Smooth muscle cell (in vitro differentiated cells): ENCODE results near the gene IST1. TPM values are rescaled to one million over a fixed set of nuclear protein-coding genes. Genes with fewer than 3 reads are reported as not detected.

Experiments used
- DNase-seq: peaks from one replicate; lab custom pipeline; 2025; ENCODE audit not compliant: unreplicated experiment; lab: John Stamatoyannopoulos, UW
- H2AFZ ChIP-seq: fragments of 200-600 bp; sonication (generic); 2 replicates; pipeline ENCODE4 v1.6.0; 2016; ENCODE audit warnings: antibody characterized with exemption, low read depth, mild to moderate bottlenecking
- H3F3A ChIP-seq: fragments of 200-600 bp; sonication (generic); 2 replicates; pipeline ENCODE4 v1.6.0; 2017; ENCODE audit warnings: antibody characterized with exemption, low read depth
- H3K27ac ChIP-seq: fragments of 200-600 bp; sonication (generic); 2 replicates; pipeline ENCODE4 v1.5.1; 2016; ENCODE audit warnings: low read depth, mild to moderate bottlenecking
- H3K27me3 ChIP-seq: fragments of 200-600 bp; sonication (generic); 2 replicates; pipeline ENCODE4 v1.6.1; 2016; ENCODE audit warnings: low read depth, mild to moderate bottlenecking
- H3K36me3 ChIP-seq: fragments of 200-600 bp; sonication (generic); 2 replicates; pipeline ENCODE4 v1.5.1; 2016; ENCODE audit warnings: low read depth
- H3K4me1 ChIP-seq: fragments of 200-600 bp; sonication (generic); 2 replicates; pipeline ENCODE4 v1.5.1; 2016; ENCODE audit warnings: low read depth
- H3K4me2 ChIP-seq: fragments of 200-600 bp; sonication (generic); 2 replicates; pipeline ENCODE4 v1.6.0; 2016; ENCODE audit warnings: mild to moderate bottlenecking
- H3K4me3 ChIP-seq: fragments of 200-600 bp; sonication (generic); 2 replicates; pipeline ENCODE4 v1.5.1; 2016; ENCODE audit warnings: mild to moderate bottlenecking
- H3K79me2 ChIP-seq: fragments of 200-600 bp; sonication (generic); 2 replicates; pipeline ENCODE4 v1.6.0; 2016; ENCODE audit warnings: low read depth, mild to moderate bottlenecking
- H3K9ac ChIP-seq: fragments of 200-600 bp; sonication (generic); 2 replicates; pipeline ENCODE4 v1.6.0; 2016; ENCODE audit warnings: low read depth
- H3K9me3 ChIP-seq: fragments of 200-600 bp; sonication (generic); replicated peaks from 2 replicates; pipeline ENCODE4 v1.5.1; 2016; ENCODE audit warnings: low read depth
- H4K20me1 ChIP-seq: fragments of 200-600 bp; sonication (generic); 2 replicates; pipeline ENCODE4 v1.6.0; 2016; ENCODE audit warnings: low read depth
- CTCF ChIP-seq: fragments of 200-600 bp; sonication (generic); IDR thresholded peaks from 2 replicates; pipeline ENCODE4 v1.5.1; 2017; ENCODE audit warnings: borderline replicate concordance, mild to moderate bottlenecking, antibody characterized with exemption; ENCODE audit not compliant: insufficient read depth, poor library complexity, severe bottlenecking
- whole genome bisulfite sequencing: methylation state at CpG from one replicate; pipeline ENCODE4 v1.1.7; 2016; ENCODE audit warnings: low lambda C conversion rate; 5-methylcytosine and 5-hydroxymethylcytosine counted together
- polyA plus RNA-seq: library from polyadenylated mRNA; unstranded; fragments of >200 nt; fragmentation: Nextera tagmentation; extraction: Ambion mirVana; gene quantifications from 2 replicates; pipeline ENCODE4 v1.2.1, GENCODE V29; 2016
- total RNA-seq: library from RNA; depleted of rRNA; stranded (reverse); fragments of >200 nt; gene quantifications from 2 replicates; pipeline ENCODE4 v1.2.3, GENCODE V29; 2014

IST1 gene
- total and polyA plus RNA-seq, 2 experiments from 2014 or later, result 125 to 220 TPM

- Histone ChIP-seq H3F3A (no peaks in the 10 kb centered on the region), H4K20me1 (peaks cover 43% of the 10 kb centered on the region), H3K4me2 (no peak overlapping the region), H3K27me3 (no peaks in the 10 kb centered on the region), H3K9me3 (no peaks in the 10 kb centered on the region), H3K27ac (no peak overlapping the region), H3K9ac (no peak overlapping the region), H3K36me3 (peaks cover 9% of the 10 kb centered on the region), H2AFZ (no peak overlapping the region), H3K79me2 (peaks cover 17% of the 10 kb centered on the region), H3K4me3 (no peak overlapping the region), H3K4me1 (no peaks in the 10 kb centered on the region)
- no peak for DNase-seq
- WGBS, result 100% methylated on average over 4 of the region's 4 CpGs
- TF ChIP-seq CTCF, result no peak
Measured at GRCh38 chr16:71852561-71852960, 42.8 kb upstream of the IST1 start.

- peaks cover 5% of the 10 kb centered on the region for H3K36me3 ChIP-seq
- 97% methylated on average over 4 of the region's 4 CpGs for WGBS
- H3K27ac ChIP-seq, result no peak overlapping the region
- H3K4me3 ChIP-seq, result no peak overlapping the region
- no peak for DNase-seq
- no peak overlapping the region for H3K4me2 ChIP-seq
- no peak for TF ChIP-seq CTCF
- no peaks in the 10 kb centered on the region for H3K27me3 ChIP-seq
- H3K79me2 ChIP-seq, result peaks cover 8% of the 10 kb centered on the region
- H2AFZ ChIP-seq, result no peak overlapping the region
- H3K4me1 ChIP-seq, result no peaks in the 10 kb centered on the region
- H3F3A ChIP-seq, result peaks cover 3% of the 10 kb centered on the region
- H4K20me1 ChIP-seq, result peaks cover 46% of the 10 kb centered on the region
- H3K9ac ChIP-seq, result no peak overlapping the region
- H3K9me3 ChIP-seq, result no peaks in the 10 kb centered on the region
Measured at GRCh38 chr16:71853413-71853812, 41.9 kb upstream of the IST1 start.

- H3K4me2 ChIP-seq, result no peak overlapping the region
- H3K27ac ChIP-seq, result no peak overlapping the region
- no peaks in the 10 kb centered on the region for H3K9me3 ChIP-seq
- no peak for DNase-seq
- H3K27me3 ChIP-seq, result no peaks in the 10 kb centered on the region
- H4K20me1 ChIP-seq, result peaks cover 46% of the 10 kb centered on the region
- H3K9ac ChIP-seq, result no peak overlapping the region
- H3K4me3 ChIP-seq, result no peak overlapping the region
- peaks cover 8% of the 10 kb centered on the region for H3F3A ChIP-seq
- no peak for TF ChIP-seq CTCF
- peaks cover 7% of the 10 kb centered on the region for H3K79me2 ChIP-seq
- WGBS, result 95% methylated on average over 4 of the region's 4 CpGs
- H3K36me3 ChIP-seq, result peaks cover 4% of the 10 kb centered on the region
- no peaks in the 10 kb centered on the region for H3K4me1 ChIP-seq
- H2AFZ ChIP-seq, result no peak overlapping the region
Measured at GRCh38 chr16:71854369-71854948, 40.9 kb upstream of the IST1 start.

- H3K27me3 ChIP-seq, result no peaks in the 10 kb centered on the region
- no peak overlapping the region for H3K27ac ChIP-seq
- H4K20me1 ChIP-seq, result peaks cover 46% of the 10 kb centered on the region
- H3K9me3 ChIP-seq, result no peaks in the 10 kb centered on the region
- peaks cover 7% of the 10 kb centered on the region for H3K79me2 ChIP-seq
- no peak overlapping the region for H3K9ac ChIP-seq
- H3F3A ChIP-seq, result peaks cover 8% of the 10 kb centered on the region
- H2AFZ ChIP-seq, result no peak overlapping the region
- DNase-seq, result no peak
- no peak overlapping the region for H3K4me2 ChIP-seq
- no peak for TF ChIP-seq CTCF
- H3K4me1 ChIP-seq, result no peaks in the 10 kb centered on the region
- whole genome bisulfite sequencing, result 92% methylated on average over 5 of the region's 5 CpGs
- H3K4me3 ChIP-seq, result no peak overlapping the region
- peaks cover 4% of the 10 kb centered on the region for H3K36me3 ChIP-seq
Measured at GRCh38 chr16:71855937-71856662, 39.2 kb upstream of the IST1 start.
